ENCODE data around the gene MCC.
"Not testable (repeated sequence)": the region's sequence is repeated elsewhere in the genome, so short reads cannot be mapped to it uniquely, and the experiment has no call there.

MCC gene

DNA sequence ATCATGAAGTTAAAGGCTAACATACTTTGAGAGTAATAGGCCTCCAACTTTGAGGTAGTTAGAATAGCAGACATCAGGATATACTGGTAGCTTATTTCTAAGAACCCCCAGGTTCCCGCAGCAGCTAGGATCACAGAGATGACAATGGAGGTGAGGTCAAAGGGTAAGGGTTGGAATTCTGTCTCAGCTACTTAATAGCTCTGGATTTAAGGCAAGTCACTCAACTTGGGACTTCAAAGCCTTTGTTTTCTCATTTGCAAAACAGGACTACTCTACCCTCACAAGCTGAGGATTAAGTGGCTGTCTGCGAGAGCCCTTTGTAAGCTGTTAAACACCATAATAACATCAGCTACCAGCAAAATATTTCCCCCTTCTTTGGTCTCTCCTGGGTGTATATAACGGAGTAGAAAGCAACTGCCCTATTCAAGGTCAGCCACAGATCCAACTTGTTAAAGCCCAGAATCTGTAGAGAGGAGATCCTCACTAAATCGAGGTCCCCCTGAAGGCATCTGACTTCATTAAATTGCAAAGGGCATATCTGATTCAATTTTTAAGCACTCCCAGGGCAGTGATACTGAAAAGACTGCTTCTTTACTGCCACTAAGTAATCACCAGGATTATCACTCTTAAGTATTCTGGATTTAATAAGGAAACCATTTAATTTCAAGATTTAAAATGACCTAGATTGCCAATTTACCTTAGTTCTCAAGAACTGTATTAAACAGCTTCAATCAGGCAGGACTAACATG, 407.0 kb downstream of the MCC start:
- no peak for TF ChIP-seq SPI1 (IDR thresholded peaks at IDR 0.05; ENCODE audit: low read depth, low read length)
- no peak for TF ChIP-seq PAX5 (IDR thresholded peaks at IDR 0.05; ENCODE audit: insufficient read depth, low read length, severe bottlenecking)
- TF ChIP-seq POLR2AphosphoS5 (IDR thresholded peaks at IDR 0.05; ENCODE audit: low read depth, low read length) = no peak
- TF ChIP-seq POLR2A (IDR thresholded peaks at IDR 0.05; ENCODE audit: low read depth, low read length) = no peak
- no peak for TF ChIP-seq TAF1 (IDR thresholded peaks at IDR 0.05; ENCODE audit: low read depth, low read length)
- no peak for TF ChIP-seq POU2F2 (IDR thresholded peaks at IDR 0.05; ENCODE audit: low read depth, low read length)
- FAIRE-seq (no peak), DNase-seq (ENCODE audit: insufficient read length, low spot score) (no peak)

DNA sequence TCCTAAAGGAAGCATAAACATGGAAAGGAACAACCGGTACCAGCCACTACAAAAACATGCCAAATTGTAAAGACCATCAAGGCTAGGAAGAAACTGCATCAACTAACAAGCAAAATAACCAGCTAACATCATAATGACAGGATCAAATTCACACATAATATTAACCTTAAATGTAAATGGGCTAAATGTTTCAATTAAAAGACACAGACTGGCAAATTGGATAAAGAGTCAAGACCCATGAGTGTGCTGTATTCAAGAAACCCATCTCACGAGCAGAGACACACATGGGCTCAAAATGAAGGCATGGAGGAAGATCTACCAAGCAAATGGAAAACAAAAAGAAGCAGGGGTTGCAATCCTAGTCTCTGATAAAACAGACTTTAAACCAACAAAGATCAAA, 411.6 kb downstream of the MCC start:
- not testable (repeated sequence) for DNase-seq (ENCODE audit: insufficient read length, low spot score); FAIRE-seq

DNA sequence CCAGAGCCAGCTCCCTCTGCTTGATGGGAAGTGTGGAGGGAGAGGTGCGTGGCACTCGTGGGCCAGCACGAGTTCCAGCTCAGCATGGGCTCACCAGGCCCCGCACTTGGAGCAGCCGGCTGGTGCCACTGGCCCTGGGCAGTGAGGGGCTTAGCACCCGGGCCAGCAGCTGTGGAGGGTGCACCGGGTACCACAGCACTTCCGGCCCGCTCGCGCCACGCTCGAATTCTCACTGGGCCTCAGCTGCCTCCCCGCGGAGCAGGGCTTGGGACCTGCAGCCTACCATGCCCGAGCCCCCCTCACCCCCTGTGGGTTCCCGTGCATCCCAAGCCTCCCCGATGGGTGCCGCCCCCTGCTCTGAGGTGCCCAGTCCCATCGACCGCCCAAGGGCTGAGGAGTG, 413.2 kb downstream of the MCC start:
- DNase-seq (ENCODE audit: insufficient read length, low spot score) (no peak), FAIRE-seq (no peak)
- TF ChIP-seq POLR2A (IDR thresholded peaks at IDR 0.05; ENCODE audit: low read depth, low read length) (no peak), TAF1 (IDR thresholded peaks at IDR 0.05; ENCODE audit: low read depth, low read length) (no peak), POLR2AphosphoS5 (IDR thresholded peaks at IDR 0.05; ENCODE audit: low read depth, low read length) (no peak), SPI1 (IDR thresholded peaks at IDR 0.05; ENCODE audit: low read depth, low read length) (no peak), POU2F2 (IDR thresholded peaks at IDR 0.05; ENCODE audit: low read depth, low read length) (no peak), PAX5 (IDR thresholded peaks at IDR 0.05; ENCODE audit: insufficient read depth, low read length, severe bottlenecking) (no peak)

DNA sequence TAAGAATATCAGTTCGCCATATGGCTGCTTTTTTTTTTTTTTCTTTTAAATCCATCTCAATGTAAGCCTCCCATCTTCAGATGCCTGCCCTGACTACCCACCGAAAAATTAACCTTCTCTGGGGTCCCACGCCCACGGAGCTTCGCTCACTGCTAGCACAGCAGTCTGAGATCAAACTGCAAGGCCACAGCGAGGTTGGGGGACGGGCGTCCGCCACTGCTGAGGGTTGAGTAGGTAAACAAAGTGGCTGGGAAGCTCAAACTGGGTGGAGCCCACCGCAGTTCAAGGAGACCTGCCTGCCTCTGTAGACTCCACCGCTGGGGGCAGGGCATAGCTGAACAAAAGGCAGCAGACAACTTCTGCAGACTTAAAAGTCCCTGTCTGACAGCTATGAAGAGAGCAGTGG, 414.6 kb downstream of the MCC start:
- not testable (repeated sequence) for DNase-seq (ENCODE audit: insufficient read length, low spot score); FAIRE-seq

DNA sequence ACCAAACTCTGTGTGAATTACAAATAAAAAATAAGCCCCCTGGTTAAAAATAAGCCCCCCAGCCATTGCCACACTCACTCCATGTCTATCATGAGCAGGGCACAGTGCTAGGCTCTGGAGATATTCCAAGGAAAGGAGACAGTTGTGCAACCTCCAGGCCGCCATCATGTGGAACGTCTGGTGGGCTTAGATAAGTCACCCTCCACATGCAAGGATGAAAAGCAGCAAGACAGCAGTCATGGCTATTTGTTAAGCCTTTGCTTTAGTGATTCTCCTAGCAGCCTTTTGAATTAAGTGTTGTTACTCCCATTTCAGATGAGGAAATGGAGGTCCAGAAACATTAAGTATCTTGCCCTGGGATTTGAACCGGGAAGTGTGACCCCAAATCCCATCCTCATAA, 416.9 kb downstream of the MCC start:
- no peak for TF ChIP-seq POLR2A (IDR thresholded peaks at IDR 0.05; ENCODE audit: low read depth, low read length)
- FAIRE-seq (no peak), DNase-seq (ENCODE audit: insufficient read length, low spot score) (no peak)

DNA sequence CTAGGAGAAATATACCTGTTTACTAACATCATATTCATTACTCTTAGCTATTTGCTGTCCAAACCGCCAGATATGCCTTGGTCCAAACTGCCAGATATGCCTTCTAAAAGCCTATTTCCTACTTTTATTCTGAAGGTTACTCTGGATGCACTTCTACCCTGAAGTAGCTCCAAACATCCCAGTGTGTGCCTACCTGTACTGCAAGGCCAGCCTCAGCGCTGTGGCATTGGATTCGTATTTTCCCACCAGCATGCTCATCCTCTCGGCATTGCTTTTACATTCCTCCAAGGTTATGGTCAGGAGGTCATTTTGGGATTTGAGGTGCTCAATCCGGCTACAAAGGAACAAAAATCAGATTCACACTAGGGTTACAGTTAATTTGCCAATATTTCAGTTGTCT, 417.4 kb downstream of the MCC start:
- TF ChIP-seq POU2F2 (IDR thresholded peaks at IDR 0.05; ENCODE audit: low read depth, low read length) (no peak), SPI1 (IDR thresholded peaks at IDR 0.05; ENCODE audit: low read depth, low read length) (no peak), TAF1 (IDR thresholded peaks at IDR 0.05; ENCODE audit: low read depth, low read length) (no peak)
- FAIRE-seq = no peak

DNA sequence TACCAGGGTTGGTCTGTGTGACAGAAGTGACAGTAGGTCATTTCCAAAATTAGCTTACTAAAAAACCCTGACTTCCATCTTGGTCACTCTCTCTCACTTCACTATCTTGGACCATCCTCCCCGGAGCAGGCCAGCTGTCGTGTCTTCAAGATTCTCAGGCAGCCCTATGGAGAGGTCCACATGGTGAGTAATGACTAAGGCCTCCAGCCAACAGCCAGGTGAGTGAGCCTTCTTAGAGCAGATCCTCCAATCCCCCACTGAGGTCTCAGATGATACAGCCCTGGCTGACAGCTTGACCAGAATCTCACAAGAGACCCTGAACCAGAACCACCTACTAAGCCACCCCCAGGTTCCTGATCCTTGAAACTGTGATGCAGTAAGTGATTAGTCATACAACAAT, 419.7 kb downstream of the MCC start:
- DNase-seq (ENCODE audit: insufficient read length, low spot score) (no peak), FAIRE-seq (no peak)
- TF ChIP-seq POLR2A (IDR thresholded peaks at IDR 0.05; ENCODE audit: low read depth, low read length) (no peak), POU2F2 (IDR thresholded peaks at IDR 0.05; ENCODE audit: low read depth, low read length) (no peak), POLR2AphosphoS5 (IDR thresholded peaks at IDR 0.05; ENCODE audit: low read depth, low read length) (no peak), TAF1 (IDR thresholded peaks at IDR 0.05; ENCODE audit: low read depth, low read length) (no peak), SPI1 (IDR thresholded peaks at IDR 0.05; ENCODE audit: low read depth, low read length) (no peak), PAX5 (IDR thresholded peaks at IDR 0.05; ENCODE audit: insufficient read depth, low read length, severe bottlenecking) (no peak)

More for the DNA sequence above, 417.4 kb downstream of the MCC start:
- no peak for DNase-seq (ENCODE audit: insufficient read length, low spot score)

DNA sequence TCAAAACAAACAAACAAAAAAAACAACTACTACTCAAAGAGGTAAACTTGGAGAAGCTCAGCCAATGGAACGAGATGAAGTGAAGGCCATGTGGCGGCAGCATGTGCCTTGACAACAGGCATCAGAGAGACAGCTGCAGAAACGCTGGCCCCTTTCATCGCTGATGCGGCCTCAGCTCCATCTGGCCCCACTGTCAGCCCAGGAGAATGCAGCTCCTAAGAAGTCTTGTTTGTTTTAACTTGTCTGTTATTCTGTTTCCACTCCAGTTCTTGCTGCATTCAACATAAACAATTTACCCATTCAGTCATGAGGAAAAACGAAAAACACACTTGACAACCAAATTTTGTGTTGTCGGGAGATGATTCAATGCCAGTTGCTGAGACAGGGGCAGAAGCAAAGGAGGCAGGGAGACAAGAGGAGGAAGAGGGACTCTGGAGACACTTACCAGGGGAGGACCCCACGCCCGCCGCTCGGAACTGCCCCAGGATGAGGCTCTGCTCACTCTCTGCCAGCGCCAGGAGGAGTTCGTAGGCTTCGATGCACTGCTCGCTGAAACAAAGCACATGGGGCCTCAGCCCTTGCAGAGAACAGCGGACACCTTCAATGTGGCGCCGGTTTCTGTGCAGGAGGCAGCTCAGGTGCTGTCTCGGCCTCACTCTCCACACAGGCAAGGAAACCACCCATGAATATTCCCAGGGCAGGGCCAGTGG, 420.5 kb downstream of the MCC start:
- TF ChIP-seq POU2F2 (IDR thresholded peaks at IDR 0.05; ENCODE audit: low read depth, low read length) (no peak), SPI1 (IDR thresholded peaks at IDR 0.05; ENCODE audit: low read depth, low read length) (no peak), POLR2AphosphoS5 (IDR thresholded peaks at IDR 0.05; ENCODE audit: low read depth, low read length) (no peak), POLR2A (IDR thresholded peaks at IDR 0.05; ENCODE audit: low read depth, low read length) (no peak), TAF1 (IDR thresholded peaks at IDR 0.05; ENCODE audit: low read depth, low read length) (no peak), PAX5 (IDR thresholded peaks at IDR 0.05; ENCODE audit: insufficient read depth, low read length, severe bottlenecking) (no peak)
- no peak for DNase-seq (ENCODE audit: insufficient read length, low spot score)
- no peak for FAIRE-seq

DNA sequence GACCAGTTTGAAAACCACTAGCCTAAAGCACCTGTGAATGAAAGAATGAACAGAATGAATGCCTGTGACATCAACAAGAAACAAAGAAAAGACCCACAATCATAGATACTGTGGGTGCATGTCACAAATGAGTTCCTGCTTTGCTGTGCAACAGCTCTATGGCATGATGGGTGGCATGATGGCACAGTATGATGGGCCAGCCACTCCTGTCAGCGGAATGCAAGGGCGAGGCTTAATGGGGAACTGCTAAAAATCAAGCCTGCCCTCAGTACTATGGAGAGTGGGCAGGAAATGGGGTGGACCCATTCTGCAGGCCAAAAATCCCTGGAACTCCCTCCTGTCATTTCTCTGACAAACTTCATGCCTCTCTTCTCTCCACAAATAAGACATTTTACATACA, 422.6 kb downstream of the MCC start:
- FAIRE-seq = no peak
- DNase-seq (ENCODE audit: insufficient read length, low spot score) = no peak
- TF ChIP-seq POU2F2 (IDR thresholded peaks at IDR 0.05; ENCODE audit: low read depth, low read length) = no peak
- no peak for TF ChIP-seq PAX5 (IDR thresholded peaks at IDR 0.05; ENCODE audit: insufficient read depth, low read length, severe bottlenecking)
- no peak for TF ChIP-seq POLR2A (IDR thresholded peaks at IDR 0.05; ENCODE audit: low read depth, low read length)
- TF ChIP-seq TAF1 (IDR thresholded peaks at IDR 0.05; ENCODE audit: low read depth, low read length) = no peak
- TF ChIP-seq SPI1 (IDR thresholded peaks at IDR 0.05; ENCODE audit: low read depth, low read length) = no peak
- no peak for TF ChIP-seq POLR2AphosphoS5 (IDR thresholded peaks at IDR 0.05; ENCODE audit: low read depth, low read length)

DNA sequence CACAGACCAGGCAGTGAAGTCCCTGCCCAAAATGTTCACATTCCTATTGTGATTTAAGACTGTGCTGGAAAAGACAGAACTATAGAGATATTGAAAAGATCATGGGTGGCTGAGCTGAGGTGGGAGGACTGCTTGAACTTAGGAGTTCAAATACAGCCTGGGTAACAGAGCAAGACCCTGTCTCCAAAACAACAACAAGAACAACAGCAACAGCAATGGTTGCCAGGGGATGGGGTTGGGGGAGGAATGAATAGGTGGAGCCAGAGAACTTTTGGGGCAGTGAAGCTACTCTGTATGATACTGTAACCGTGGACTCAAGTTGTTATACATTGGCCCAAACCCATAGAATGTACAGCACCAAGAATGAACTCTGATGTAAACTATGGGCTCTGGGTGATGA, 423.4 kb downstream of the MCC start:
- FAIRE-seq (no peak), DNase-seq (ENCODE audit: insufficient read length, low spot score) (no peak)
- TF ChIP-seq SPI1 (IDR thresholded peaks at IDR 0.05; ENCODE audit: low read depth, low read length) (no peak), POLR2AphosphoS5 (IDR thresholded peaks at IDR 0.05; ENCODE audit: low read depth, low read length) (no peak), PAX5 (IDR thresholded peaks at IDR 0.05; ENCODE audit: insufficient read depth, low read length, severe bottlenecking) (no peak), POLR2A (IDR thresholded peaks at IDR 0.05; ENCODE audit: low read depth, low read length) (no peak), POU2F2 (IDR thresholded peaks at IDR 0.05; ENCODE audit: low read depth, low read length) (no peak), TAF1 (IDR thresholded peaks at IDR 0.05; ENCODE audit: low read depth, low read length) (no peak)

Data from GM12891 (cell line).